H1 (cell line): ENCODE measurements around the gene GAGE12J. TPM values are rescaled to one million over a fixed set of nuclear protein-coding genes. Genes with fewer than 3 reads are reported as not detected.
A peak's percentile ranks its signal among the peaks of the same experiment; 100 is the strongest.

Experiments used
- CTCF ChIA-PET: fragments of 300-600 bp; sonication (Branson Sonifier 250); formaldehyde crosslinking; loops from one replicate; lab custom pipeline; 2021; ENCODE audit not compliant: partially characterized antibody; lab: Charles Lee
- POLR2A ChIA-PET: fragments of 300-600 bp; sonication (Branson Sonifier 250); formaldehyde crosslinking; loops from one replicate; lab custom pipeline; 2021; ENCODE audit warnings: inconsistent platforms; ENCODE audit not compliant: partially characterized antibody; lab: Charles Lee
- DNase-seq, 2 experiments: peaks; one replicate each; pipeline versions ENCODE4 v3.0.0 to v3.0.0-alpha.2; 2010 to 2022; ENCODE audit warnings: low spot score in 2 of 2, low read depth in 1 of 2, mixed read lengths in 1 of 2
- FAIRE-seq: peaks from 2 replicates; lab custom pipeline; 2011; peaks lifted over from hg19 to GRCh38; lab: Jason Lieb, UNC
- H2AFZ ChIP-seq: 2 replicates; pipeline ENCODE4 v1.8.1; 2012; ENCODE audit warnings: low read length, inconsistent platforms
- H2AK5ac ChIP-seq: 2 replicates; pipeline ENCODE4 v1.6.1; 2013; ENCODE audit warnings: low read depth, low read length
- H2BK120ac ChIP-seq: replicated peaks from 2 replicates; pipeline ENCODE3; 2013; ENCODE audit warnings: low read depth, low read length, inconsistent platforms
- H2BK12ac ChIP-seq: 2 replicates; pipeline ENCODE4 v1.6.1; 2013; ENCODE audit warnings: low read depth, low read length
- H2BK15ac ChIP-seq: 2 replicates; pipeline ENCODE4 v1.6.1; 2013; ENCODE audit warnings: low read length
- H2BK20ac ChIP-seq: 2 replicates; pipeline ENCODE4 v1.6.1; 2013; ENCODE audit warnings: low read length
- H2BK5ac ChIP-seq: 2 replicates; pipeline ENCODE4 v1.6.1; 2013; ENCODE audit warnings: low read depth, low read length
- H3K14ac ChIP-seq: 2 replicates; pipeline ENCODE4 v1.6.1; 2013; ENCODE audit warnings: inconsistent platforms; ENCODE audit not compliant: insufficient read length
- H3K18ac ChIP-seq: 2 replicates; pipeline ENCODE4 v1.6.1; 2013; ENCODE audit warnings: low read length; ENCODE audit errors: extremely low read depth
- H3K23ac ChIP-seq: 2 replicates; pipeline ENCODE4 v1.6.1; 2013; ENCODE audit warnings: inconsistent platforms; ENCODE audit not compliant: insufficient read length
- H3K23me2 ChIP-seq: 2 replicates; pipeline ENCODE4 v1.6.1; 2013; ENCODE audit warnings: low read depth, low read length
- H3K27ac ChIP-seq: 2 replicates; pipeline ENCODE4 v1.6.1; 2011; ENCODE audit warnings: low read depth, low read length, inconsistent platforms
- H3K27me3 ChIP-seq, 4 experiments: replicated peaks in 1 of 4; 1 replicate in 1 of 4; 2 replicates in 3 of 4; pipeline versions ENCODE4 v1.6.1 to v1.8.1; 2011 to 2013; ENCODE audit warnings: low read length in 3 of 4, mild to moderate bottlenecking in 3 of 4, inconsistent platforms in 2 of 4, mixed read lengths in 2 of 4, moderate library complexity in 1 of 4; ENCODE audit not compliant: control insufficient read depth in 3 of 4, insufficient read depth in 3 of 4; ENCODE audit errors: extremely low read depth in 1 of 4
- H3K36me3 ChIP-seq, 4 experiments: 2 replicates each; pipeline versions ENCODE4 v1.6.1 to v1.8.1; 2011 to 2013; ENCODE audit warnings: mild to moderate bottlenecking in 4 of 4, low read length in 3 of 4, moderate library complexity in 2 of 4, control low read depth in 1 of 4, inconsistent platforms in 1 of 4; ENCODE audit not compliant: insufficient read depth in 4 of 4, control insufficient read depth in 2 of 4
- H3K4ac ChIP-seq: replicated peaks from 2 replicates; pipeline ENCODE3; 2013; ENCODE audit warnings: low read length, low read depth, mixed read lengths, inconsistent platforms; ENCODE audit not compliant: insufficient read length
- H3K4me1 ChIP-seq, 4 experiments: replicated peaks in 1 of 4; 1 replicate in 1 of 4; 2 replicates in 3 of 4; pipeline versions ENCODE4 v1.6.1 to v1.8.1; 2011 to 2013; ENCODE audit warnings: low read length in 3 of 4, inconsistent platforms in 2 of 4, mixed read lengths in 1 of 4; ENCODE audit not compliant: insufficient read depth in 4 of 4, control insufficient read depth in 3 of 4
- H3K4me2 ChIP-seq, 2 experiments: 2 replicates each; pipeline versions ENCODE4 v1.6.1 to v1.8.1; 2011 to 2013; ENCODE audit warnings: low read depth in 2 of 2, low read length in 2 of 2, control low read depth in 1 of 2, inconsistent platforms in 1 of 2, mild to moderate bottlenecking in 1 of 2; ENCODE audit not compliant: insufficient read depth in 1 of 2
- H3K4me3 ChIP-seq, 4 experiments: fragments of 200-600, 300-600 bp in 1 of 4; sonication (generic), shearing (Covaris generic), sonication (Bioruptor Twin) in 1 of 4; 2 replicates each; pipeline versions ENCODE4 v1.5.1 to v1.8.1; 2011 to 2016; ENCODE audit warnings: low read length in 4 of 4, low read depth in 3 of 4, control low read depth in 2 of 4, inconsistent platforms in 2 of 4, mild to moderate bottlenecking in 2 of 4, mixed read lengths in 1 of 4, moderate library complexity in 1 of 4; ENCODE audit not compliant: insufficient read depth in 2 of 4; ENCODE audit errors: extremely low read depth in 1 of 4
- H3K56ac ChIP-seq: replicated peaks from 2 replicates; pipeline ENCODE3; 2013; ENCODE audit warnings: low read depth, mild to moderate bottlenecking, mixed read lengths, low read length, inconsistent platforms; ENCODE audit not compliant: insufficient read length
- H3K79me1 ChIP-seq: 2 replicates; pipeline ENCODE4 v1.6.1; 2013; ENCODE audit warnings: low read depth, low read length, control low read depth
- H3K79me2 ChIP-seq, 2 experiments: 2 replicates each; pipeline versions ENCODE4 v1.6.1 to v1.8.1; 2012 to 2013; ENCODE audit warnings: low read length in 2 of 2, mild to moderate bottlenecking in 2 of 2, inconsistent platforms in 1 of 2; ENCODE audit not compliant: insufficient read depth in 2 of 2, control insufficient read depth in 1 of 2
- H3K9ac ChIP-seq, 4 experiments: replicated peaks in 1 of 4; 1 replicate in 1 of 4; 2 replicates in 3 of 4; pipeline versions ENCODE4 v1.6.1 to v1.8.1; 2011 to 2013; ENCODE audit warnings: low read depth in 3 of 4, low read length in 3 of 4, control low read depth in 2 of 4, mild to moderate bottlenecking in 2 of 4, moderate library complexity in 2 of 4, inconsistent platforms in 1 of 4; ENCODE audit errors: extremely low read depth in 1 of 4
- H3K9me3 ChIP-seq, 2 experiments: 2 replicates each; pipeline versions ENCODE4 v1.6.1 to v1.8.1; 2012 to 2013; ENCODE audit warnings: mild to moderate bottlenecking in 2 of 2, moderate library complexity in 2 of 2, control low read depth in 1 of 2, inconsistent platforms in 1 of 2, low read depth in 1 of 2, low read length in 1 of 2, mixed read lengths in 1 of 2; ENCODE audit not compliant: insufficient read depth in 2 of 2
- H4K20me1 ChIP-seq, 2 experiments: replicated peaks in 1 of 2; 2 replicates each; pipeline versions ENCODE3 to v1.8.1; 2011 to 2013; ENCODE audit warnings: inconsistent platforms in 2 of 2, low read length in 2 of 2, mild to moderate bottlenecking in 1 of 2; ENCODE audit not compliant: insufficient read depth in 2 of 2, control insufficient read depth in 1 of 2
- H4K5ac ChIP-seq: 2 replicates; pipeline ENCODE4 v1.6.1; 2013; ENCODE audit warnings: low read length, low read depth, mixed read lengths, inconsistent platforms; ENCODE audit not compliant: insufficient read length
- H4K8ac ChIP-seq: 2 replicates; pipeline ENCODE4 v1.8.0; 2013; ENCODE audit warnings: mild to moderate bottlenecking, moderate library complexity, low read length, inconsistent platforms; ENCODE audit not compliant: insufficient read depth; ENCODE audit errors: extremely low read depth
- H4K91ac ChIP-seq: replicated peaks from 2 replicates; pipeline ENCODE3; 2013; ENCODE audit warnings: low read length, mixed read lengths, inconsistent platforms; ENCODE audit not compliant: insufficient read length
- EGR1 ChIP-seq: IDR thresholded peaks from 2 replicates; pipeline ENCODE4 v1.6.1; 2011; ENCODE audit warnings: low read depth, low read length, borderline replicate concordance
- EP300 ChIP-seq, 2 experiments: IDR thresholded peaks; 1 replicate in 1 of 2; 2 replicates in 1 of 2; pipeline ENCODE4 v1.6.1; 2011 to 2012; ENCODE audit warnings: low read depth in 2 of 2, low read length in 2 of 2, mild to moderate bottlenecking in 2 of 2, borderline replicate concordance in 1 of 2, inconsistent platforms in 1 of 2, moderate library complexity in 1 of 2
- EZH2 ChIP-seq: fragments of 200-600 bp; sonication (generic); IDR thresholded peaks from 2 replicates; pipeline ENCODE4 v1.7.1; 2012; ENCODE audit warnings: low read depth, mild to moderate bottlenecking, moderate library complexity, low read length, inconsistent platforms; ENCODE audit not compliant: severe bottlenecking
- PHF8 ChIP-seq: fragments of 200-600 bp; sonication (generic); conservative IDR thresholded peaks from 2 replicates; pipeline ENCODE4 v1.7.1; 2012; ENCODE audit warnings: low read depth, mild to moderate bottlenecking, inconsistent platforms, low read length, moderate library complexity
- RAD21 ChIP-seq, 2 experiments: IDR thresholded peaks in 1 of 2; conservative IDR thresholded peaks in 1 of 2; 2 replicates each; pipeline ENCODE4 v1.6.1; 2011; ENCODE audit warnings: low read depth in 2 of 2, low read length in 2 of 2, improper control_type of control experiment in 1 of 2, inconsistent platforms in 1 of 2, mild to moderate bottlenecking in 1 of 2, moderate library complexity in 1 of 2
- RBBP5 ChIP-seq: IDR thresholded peaks from 2 replicates; pipeline ENCODE4 v1.7.1; 2012; ENCODE audit warnings: low read depth, mild to moderate bottlenecking, inconsistent platforms, low read length, moderate library complexity, borderline replicate concordance
- RNF2 ChIP-seq: fragments of 200-900, 300-1000 bp; sonication (generic); IDR thresholded peaks from 2 replicates; pipeline ENCODE4 v1.7.1; 2016; ENCODE audit warnings: borderline replicate concordance, low read depth, mild to moderate bottlenecking, antibody characterized with exemption, low read length; ENCODE audit not compliant: poor library complexity, severe bottlenecking; ENCODE audit errors: missing control alignments
- RXRA ChIP-seq: IDR thresholded peaks from 2 replicates; pipeline ENCODE4 v1.6.1; 2011; ENCODE audit warnings: low read depth, mild to moderate bottlenecking, low read length, moderate library complexity; ENCODE audit not compliant: insufficient read depth
- SP2 ChIP-seq: IDR thresholded peaks from 2 replicates; pipeline ENCODE4 v1.6.1; 2012; ENCODE audit warnings: mild to moderate bottlenecking, low read length, inconsistent platforms
- TAF7 ChIP-seq: optimal IDR thresholded peaks from 2 replicates; pipeline ENCODE3; 2011; ENCODE audit warnings: low read depth, mild to moderate bottlenecking, inconsistent platforms, low read length, moderate library complexity, borderline replicate concordance
- WGBS, 2 experiments: shearing (Covaris generic) in 1 of 2; methylation state at CpG; one replicate each; pipeline versions ENCODE4 v1.1.6 to v1.1.7; 2013 to 2015; ENCODE audit warnings: low lambda C conversion rate in 2 of 2, mixed read lengths in 2 of 2, inconsistent platforms in 1 of 2, low coverage in 1 of 2, missing lambda C conversion rate in 1 of 2; ENCODE audit not compliant: insufficient replicate concordance in 2 of 2, insufficient coverage in 1 of 2, insufficient read length in 1 of 2; ENCODE audit errors: extremely low coverage in 1 of 2, missing lambda C conversion rate in 1 of 2; 5-methylcytosine and 5-hydroxymethylcytosine counted together
- polyA plus RNA-seq, 7 experiments: library from polyadenylated mRNA; depleted of rRNA in 3 of 7; stranded (reverse) in 5 of 7; unstranded in 2 of 7; fragments of >200 nt in 5 of 7; fragments of 200-250 nt in 2 of 7; gene quantifications; 1 replicate in 5 of 7; 2 replicates in 1 of 7; 4 replicates in 1 of 7; pipeline versions ENCODE4 v1.2.1 to v1.2.3, GENCODE V29; 2011 to 2013; ENCODE audit warnings: missing spikeins in 2 of 7, mixed read lengths in 2 of 7
- total RNA-seq: library from RNA; stranded (reverse); fragmentation: NEBNext Ultra II Directional; extraction: Animal tissue kit (Norgen Biotek cat#: 25700); gene quantifications from 2 replicates; pipeline ENCODE4 v1.2.1, GENCODE V29; 2021

Gene GAGE12J
- total and polyA plus RNA-seq, 2 of the 8 experiments (the other 6 are each of a cell fraction or from before 2014, with no cell fraction given): not detected

GRCh38 chrX:49309401-49309981, 12.3 kb upstream of the GAGE12J start:
- H2BK5ac ChIP-seq: 0 out of 2 replicates have a peak overlapping the region, but pooled peaks have one; percentile 81
- H3K23me2 ChIP-seq: no peaks in the 10 kb centered on the region; the same call in 1 of the 2 replicates
- no peaks in the 10 kb centered on the region for H3K79me1 ChIP-seq
- H4K5ac ChIP-seq: peak overlapping the region; percentile 95
- H3K4me1 ChIP-seq: peaks cover 4 to 22% (median 13%) of the 10 kb centered on the region in 4 experiments
- H2BK120ac ChIP-seq: no peak overlapping the region
- H2BK20ac ChIP-seq: peak overlapping the region; percentile 32; the same call in 1 of the 2 replicates
- H3K14ac ChIP-seq: no peak overlapping the region
- no peak overlapping the region for H2BK15ac ChIP-seq
- ChIA-PET POLR2A (interaction anchor here (0.8 to 2.0 kb wide), 3 partner anchors 13 to 119 kb away, joined by 3 to 5 read pairs (median 3); no protein-coding TSS in a partner anchor), CTCF (interaction anchor here (1.4 kb wide), 1 partner anchor 18 kb away, joined by 5 read pairs; no protein-coding TSS in a partner anchor)
- H3K27ac ChIP-seq: peak overlapping the region; percentile 86; the same call in 1 of the 2 replicates
- H3K18ac ChIP-seq: no peak overlapping the region
- no peak overlapping the region for H2AFZ ChIP-seq
- 12% methylated on average over 8 of the region's 8 CpGs; no CpG with 5 or more reads in 1 of the 2 experiments for WGBS, 2 experiments
- peak overlapping the region; percentile 66 to 80 for H3K4me2 ChIP-seq
- no peaks in the 10 kb centered on the region for H3K36me3 ChIP-seq
- H3K79me2 ChIP-seq: no peaks in the 10 kb centered on the region
- no peak overlapping the region for H3K23ac ChIP-seq
- FAIRE-seq (peak; percentile 94), DNase-seq (peak in 1 of 2 experiments; percentile 29)
- no peak overlapping the region for H4K91ac ChIP-seq
- H3K4ac ChIP-seq: no peak overlapping the region
- H3K9me3 ChIP-seq: no peaks in the 10 kb centered on the region
- H2BK12ac ChIP-seq: no peak overlapping the region
- H4K20me1 ChIP-seq: no peaks in the 10 kb centered on the region
- H2AK5ac ChIP-seq: no peak overlapping the region
- peak overlapping the region; percentile 7 to 52 (median 22); a peak in 4 of 8 replicates for H3K4me3 ChIP-seq
- H4K8ac ChIP-seq: no peak overlapping the region
- H3K9ac ChIP-seq: no peak overlapping the region
- H3K27me3 ChIP-seq: no peaks in the 10 kb centered on the region
- H3K56ac ChIP-seq: no peak overlapping the region
- TF ChIP-seq EZH2 (no peak), RNF2 (no peak), SP2 (no peak), EP300 (IDR thresholded peaks at IDR 0.05; ENCODE audit: borderline replicate concordance in 1 of 2, low read depth in 2 of 2, low read length in 2 of 2) (0 out of 3 replicates have a peak, but pooled peaks of 1 of the 2 experiments have one; percentile 34), RXRA (no peak), PHF8 (no peak), EGR1 (0 out of 2 replicates have a peak, but pooled peaks have one; percentile 12), RBBP5 (peak; percentile 95; the same call in 1 of the 2 replicates), TAF7 (no peak), RAD21 (IDR thresholded peaks at IDR 0.05 in 1 of 2, conservative IDR thresholded peaks at IDR 0.05 in 1 of 2; ENCODE audit: low read depth in 2 of 2, low read length in 2 of 2) (peak in 1 of 2 experiments; percentile 10; a peak in 1 of 4 replicates)
